Measurements from ENCODE around the gene ATP6V1F. TPM values are rescaled to one million over a fixed set of nuclear protein-coding genes. Genes with fewer than 3 reads are reported as not detected.
A peak's percentile ranks its signal among the peaks of the same experiment; 100 is the strongest.

Gene ATP6V1F
- total RNA-seq (100 to 1,000 TPM; 127 to 139 (median 134) TPM), polyA plus RNA-seq (224 TPM)
- long read RNA-seq, donor 1, transcript ATP6V1F-201 (2 exons, 704 nt) = major isoform, 72 of 74 reads
- long read RNA-seq, donor 1, partial matches to known transcripts = 2 of 74 reads
- long read RNA-seq, donor 1, other reads (novel, unspliced or antisense) = 0 of 74 reads
- long read RNA-seq, donor 2, transcript ATP6V1F-201 (2 exons, 704 nt) = major isoform, 55 of 59 reads
- long read RNA-seq, donor 2, partial matches to known transcripts = 3 of 59 reads
- long read RNA-seq, donor 2, other reads (novel, unspliced or antisense) = 0 of 59 reads
- long read RNA-seq, donor 3, transcript ATP6V1F-201 (2 exons, 704 nt) = major isoform, 19 of 21 reads
- long read RNA-seq, donor 3, partial matches to known transcripts = 2 of 21 reads
- long read RNA-seq, donor 3, other reads (novel, unspliced or antisense) = 0 of 21 reads
- long read RNA-seq, donor 4, transcript ATP6V1F-201 (2 exons, 704 nt) = major isoform, 41 of 42 reads
- long read RNA-seq, donor 4, partial matches to known transcripts = 0 of 42 reads
- long read RNA-seq, donor 4, other reads (novel, unspliced or antisense) = 1 of 42 reads

GRCh38 chr7:128862571-128863432 is at the start of gene ATP6V1F:
Gene ATP6V1F, plus strand, starts transcription at chr7:128862856. Its CDS starts 49 bp downstream, at chr7:128862905.
- no peaks in the 10 kb centered on the region for H3K9me3 ChIP-seq (ENCODE audit: control insufficient read depth, low read length)
- H3K27ac ChIP-seq (ENCODE audit: low read length) = peak within 1 kb of the TSS; percentile 8
- DNase-seq = peak; percentile 98 to 99 (median 99)
- peak; percentile 87 to 92 for ATAC-seq
- under 1% methylated on average over 65 of the region's 65 CpGs for WGBS
- peak within 1 kb of the TSS; percentile 73 for H3K4me3 ChIP-seq (ENCODE audit: low read length)
- no peaks in the 10 kb centered on the region for H3K27me3 ChIP-seq (ENCODE audit: control insufficient read depth, insufficient read depth)
- peaks cover 12% of the 10 kb centered on the region for H3K4me1 ChIP-seq (ENCODE audit: control insufficient read depth, insufficient read depth, low read length)
- intact Hi-C loops (cut with DNase I) = no loop called here

GRCh38 chr7:128814499-128814898 is 48.2 kb upstream of the ATP6V1F start:
- no peak overlapping the region for H3K27ac ChIP-seq (ENCODE audit: low read length)
- 90% methylated on average over 6 of the region's 6 CpGs for WGBS
- H3K4me3 ChIP-seq (ENCODE audit: low read length) = no peak overlapping the region

GRCh38 chr7:128815289-128815942 is 47.2 kb upstream of the ATP6V1F start:
- Histone ChIP-seq H3K4me3 (ENCODE audit: low read length) (no peak overlapping the region), H3K27ac (ENCODE audit: low read length) (no peak overlapping the region), H3K27me3 (ENCODE audit: control insufficient read depth, insufficient read depth) (no peaks in the 10 kb centered on the region), H3K4me1 (ENCODE audit: control insufficient read depth, insufficient read depth, low read length) (peaks cover 5% of the 10 kb centered on the region), H3K9me3 (ENCODE audit: control insufficient read depth, low read length) (no peaks in the 10 kb centered on the region)
- intact Hi-C loops (cut with DNase I) = no loop called here
- 84% methylated on average over 7 of the region's 7 CpGs for WGBS
- DNase-seq (no peak), ATAC-seq (no peak)

More at GRCh38 chr7:128814499-128814898, 48.2 kb upstream of the ATP6V1F start:
- peaks cover 5% of the 10 kb centered on the region for H3K4me1 ChIP-seq (ENCODE audit: control insufficient read depth, insufficient read depth, low read length)
- no peaks in the 10 kb centered on the region for H3K27me3 ChIP-seq (ENCODE audit: control insufficient read depth, insufficient read depth)
- H3K9me3 ChIP-seq (ENCODE audit: control insufficient read depth, low read length) = no peaks in the 10 kb centered on the region
- ATAC-seq (no peak), DNase-seq (no peak)
- intact Hi-C loops (cut with DNase I) = no loop called here

GRCh38 chr7:128818694-128819093 is 44.0 kb upstream of the ATP6V1F start:
- intact Hi-C loops (cut with DNase I) = no loop called here
- 69% methylated on average over 3 of the region's 3 CpGs for WGBS
- no peak overlapping the region for H3K4me3 ChIP-seq (ENCODE audit: low read length)
- DNase-seq (no peak), ATAC-seq (no peak)
- no peak overlapping the region for H3K27ac ChIP-seq (ENCODE audit: low read length)
- H3K4me1 ChIP-seq (ENCODE audit: control insufficient read depth, insufficient read depth, low read length) = no peaks in the 10 kb centered on the region
- no peaks in the 10 kb centered on the region for H3K9me3 ChIP-seq (ENCODE audit: control insufficient read depth, low read length)
- no peaks in the 10 kb centered on the region for H3K27me3 ChIP-seq (ENCODE audit: control insufficient read depth, insufficient read depth)

- no peak for DNase-seq
- no peaks in the 10 kb centered on the region for H3K4me1 ChIP-seq (ENCODE audit: control insufficient read depth, insufficient read depth, low read length)
- no peaks in the 10 kb centered on the region for H3K9me3 ChIP-seq (ENCODE audit: control insufficient read depth, low read length)
- ATAC-seq = no peak
- H3K27ac ChIP-seq (ENCODE audit: low read length) = no peak overlapping the region
- WGBS = 85% methylated on average over 4 of the region's 4 CpGs
- H3K4me3 ChIP-seq (ENCODE audit: low read length) = no peak overlapping the region
- intact Hi-C loops (cut with DNase I) = no loop called here
- H3K27me3 ChIP-seq (ENCODE audit: control insufficient read depth, insufficient read depth) = no peaks in the 10 kb centered on the region
Observed at GRCh38 chr7:128821724-128822123, 40.9 kb upstream of the ATP6V1F start.

GRCh38 chr7:128826512-128826911 is 36.1 kb upstream of the ATP6V1F start:
- Histone ChIP-seq H3K27me3 (ENCODE audit: control insufficient read depth, insufficient read depth) (no peaks in the 10 kb centered on the region), H3K9me3 (ENCODE audit: control insufficient read depth, low read length) (no peaks in the 10 kb centered on the region), H3K4me1 (ENCODE audit: control insufficient read depth, insufficient read depth, low read length) (peaks cover 3% of the 10 kb centered on the region), H3K27ac (ENCODE audit: low read length) (peak overlapping the region; percentile 84), H3K4me3 (ENCODE audit: low read length) (no peak overlapping the region)
- DNase-seq = peak in 1 of 3 donors; percentile 25
- whole genome bisulfite sequencing = 82% methylated on average over 4 of the region's 4 CpGs
- ATAC-seq = no peak
- intact Hi-C loops (cut with DNase I) = no loop called here

GRCh38 chr7:128826916-128827247 is 35.8 kb upstream of the ATP6V1F start:
- no peaks in the 10 kb centered on the region for H3K27me3 ChIP-seq (ENCODE audit: control insufficient read depth, insufficient read depth)
- H3K4me3 ChIP-seq (ENCODE audit: low read length) = no peak overlapping the region
- no peaks in the 10 kb centered on the region for H3K9me3 ChIP-seq (ENCODE audit: control insufficient read depth, low read length)
- H3K27ac ChIP-seq (ENCODE audit: low read length) = peak overlapping the region; percentile 95
- ATAC-seq = no peak
- intact Hi-C loops (cut with DNase I) = no loop called here
- no peak for DNase-seq
- WGBS = 78% methylated on average over 1 of the region's 1 CpG
- H3K4me1 ChIP-seq (ENCODE audit: control insufficient read depth, insufficient read depth, low read length) = peaks cover 3% of the 10 kb centered on the region

GRCh38 chr7:128827248-128827958 is 35.3 kb upstream of the ATP6V1F start:
- intact Hi-C loops (cut with DNase I) = no loop called here
- peaks cover 3% of the 10 kb centered on the region for H3K4me1 ChIP-seq (ENCODE audit: control insufficient read depth, insufficient read depth, low read length)
- H3K27me3 ChIP-seq (ENCODE audit: control insufficient read depth, insufficient read depth) = no peaks in the 10 kb centered on the region
- ATAC-seq = peak; percentile 26 to 55
- 64% methylated on average over 17 of the region's 17 CpGs for WGBS
- H3K9me3 ChIP-seq (ENCODE audit: control insufficient read depth, low read length) = no peaks in the 10 kb centered on the region
- H3K27ac ChIP-seq (ENCODE audit: low read length) = peak overlapping the region; percentile 95
- H3K4me3 ChIP-seq (ENCODE audit: low read length) = no peak overlapping the region
- peak in 2 of 3 donors; percentile 48 to 66 for DNase-seq

GRCh38 chr7:128827971-128828711 is 34.5 kb upstream of the ATP6V1F start:
- no peak overlapping the region for H3K4me3 ChIP-seq (ENCODE audit: low read length)
- DNase-seq (peak; percentile 56 to 74 (median 73)), ATAC-seq (peak; percentile 46 to 50)
- 58% methylated on average over 10 of the region's 10 CpGs for WGBS
- H3K9me3 ChIP-seq (ENCODE audit: control insufficient read depth, low read length) = no peaks in the 10 kb centered on the region
- peaks cover 3% of the 10 kb centered on the region for H3K4me1 ChIP-seq (ENCODE audit: control insufficient read depth, insufficient read depth, low read length)
- intact Hi-C loops (cut with DNase I) = no loop called here
- H3K27me3 ChIP-seq (ENCODE audit: control insufficient read depth, insufficient read depth) = no peaks in the 10 kb centered on the region
- peak overlapping the region; percentile 95 for H3K27ac ChIP-seq (ENCODE audit: low read length)
